Glutamatergic neuron (in vitro differentiated cells): ENCODE results near the gene PBOV1. TPM values are rescaled to one million over a fixed set of nuclear protein-coding genes. Genes with fewer than 3 reads are reported as not detected.

Source experiments
- DNase-seq: peaks from one replicate; pipeline ENCODE4 v3.0.0; 2022
- H3K27ac Mint-ChIP-seq: one replicate; pipeline ENCODE4 v1.8.0; 2020; ENCODE audit warnings: mild to moderate bottlenecking, mixed read lengths, inconsistent platforms; ENCODE audit not compliant: unreplicated experiment
- H3K27me3 Mint-ChIP-seq: one replicate; pipeline ENCODE4 v1.8.0; 2020; ENCODE audit warnings: mild to moderate bottlenecking, moderate library complexity, mixed read lengths, inconsistent platforms; ENCODE audit not compliant: unreplicated experiment
- H3K36me3 Mint-ChIP-seq: one replicate; pipeline ENCODE4 v1.8.0; 2020; ENCODE audit warnings: mild to moderate bottlenecking, mixed read lengths, inconsistent platforms; ENCODE audit not compliant: unreplicated experiment
- H3K4me1 Mint-ChIP-seq: one replicate; pipeline ENCODE4 v1.8.0; 2020; ENCODE audit warnings: mild to moderate bottlenecking, low read depth, mixed read lengths, inconsistent platforms; ENCODE audit not compliant: unreplicated experiment
- H3K4me3 Mint-ChIP-seq: one replicate; pipeline ENCODE4 v1.8.0; 2020; ENCODE audit warnings: mild to moderate bottlenecking, mixed read lengths, inconsistent platforms; ENCODE audit not compliant: unreplicated experiment
- H3K9me3 Mint-ChIP-seq: one replicate; pipeline ENCODE4 v1.8.0; 2020; ENCODE audit warnings: mild to moderate bottlenecking, moderate library complexity, mixed read lengths, inconsistent platforms; ENCODE audit not compliant: unreplicated experiment
- CTCF ChIP-seq: fragments of 200-600 bp; sonication (generic); IDR thresholded peaks from one replicate; pipeline ENCODE4 v1.5.0; 2021; ENCODE audit not compliant: partially characterized antibody, unreplicated experiment
- total RNA-seq: library from RNA; stranded (reverse); fragmentation: NEBNext Ultra II Directional; extraction: Animal tissue kit (Norgen Biotek cat#: 25700); gene quantifications from one replicate; pipeline ENCODE4 v1.2.1, GENCODE V29; 2021; ENCODE audit not compliant: unreplicated experiment

Gene PBOV1
- total RNA-seq, 1 donor from 2014 or later, result not detected

- no peak for TF ChIP-seq CTCF
- peaks cover 1% of the 10 kb centered on the region for H3K9me3 Mint-ChIP-seq
- peak overlapping the region; percentile 1 for H3K27ac Mint-ChIP-seq
- no peak for DNase-seq
- no peaks in the 10 kb centered on the region for H3K27me3 Mint-ChIP-seq
- H3K4me3 Mint-ChIP-seq, result no peak overlapping the region
- H3K36me3 Mint-ChIP-seq, result peaks cover 5% of the 10 kb centered on the region
- peaks cover 17% of the 10 kb centered on the region for H3K4me1 Mint-ChIP-seq
These were observed 35.1 kb downstream of the PBOV1 start for GRCh38 chr6:138182939-138183789.

- H3K27ac Mint-ChIP-seq, result no peak overlapping the region
- peaks cover 8% of the 10 kb centered on the region for H3K9me3 Mint-ChIP-seq
- TF ChIP-seq CTCF, result no peak
These were observed 41.5 kb downstream of the PBOV1 start for GRCh38 chr6:138176652-138177232.

GRCh38 chr6:138175596-138175995 lies 42.7 kb downstream of the PBOV1 start:
- H3K4me1 Mint-ChIP-seq, result peaks cover 1% of the 10 kb centered on the region
- H3K4me3 Mint-ChIP-seq, result no peak overlapping the region
- TF ChIP-seq CTCF, result no peak
- H3K27me3 Mint-ChIP-seq, result peaks cover 3% of the 10 kb centered on the region
- peaks cover 17% of the 10 kb centered on the region for H3K36me3 Mint-ChIP-seq
- peaks cover 6% of the 10 kb centered on the region for H3K9me3 Mint-ChIP-seq
- DNase-seq, result no peak
- no peak overlapping the region for H3K27ac Mint-ChIP-seq

More at GRCh38 chr6:138176652-138177232, 41.5 kb downstream of the PBOV1 start:
- peaks cover 1% of the 10 kb centered on the region for H3K4me1 Mint-ChIP-seq
- peaks cover 17% of the 10 kb centered on the region for H3K36me3 Mint-ChIP-seq
- no peak for DNase-seq
- peaks cover 3% of the 10 kb centered on the region for H3K27me3 Mint-ChIP-seq
- H3K4me3 Mint-ChIP-seq, result no peak overlapping the region

Other genes with a start within 250 kb of the PBOV1 start
- gene PERP, start 111.1 kb downstream of the PBOV1 start, total RNA-seq, result 10.7 TPM
- gene ARFGEF3, start 56.6 kb downstream of the PBOV1 start, total RNA-seq, result 15.3 TPM
- not detected for gene SMIM28, start 159.4 kb upstream of the PBOV1 start, total RNA-seq
- gene HEBP2, start 185.7 kb upstream of the PBOV1 start, total RNA-seq, result 53.0 TPM